Measurements from ENCODE around the gene MGST2.
"Not testable (repeated sequence)": the region's sequence is repeated elsewhere in the genome, so short reads cannot be mapped to it uniquely, and the experiment has no call there.

Gene MGST2

GRCh38 chr4:139669335-139669734 lies 3.7 kb downstream of the MGST2 start:
- no peak for DNase-seq (ENCODE audit: low read depth in 1 of 2, low spot score in 1 of 2)

- DNase-seq (ENCODE audit: low read depth in 1 of 2, low spot score in 1 of 2) = no peak
These were observed 4.3 kb downstream of the MGST2 start for GRCh38 chr4:139669890-139670289.

GRCh38 chr4:139670775-139671174 lies 5.2 kb downstream of the MGST2 start:
- DNase-seq (ENCODE audit: low read depth in 1 of 2, low spot score in 1 of 2) = no peak

GRCh38 chr4:139672215-139672614 lies 6.6 kb downstream of the MGST2 start:
- DNase-seq (ENCODE audit: low read depth in 1 of 2, low spot score in 1 of 2) = no peak

DNA sequence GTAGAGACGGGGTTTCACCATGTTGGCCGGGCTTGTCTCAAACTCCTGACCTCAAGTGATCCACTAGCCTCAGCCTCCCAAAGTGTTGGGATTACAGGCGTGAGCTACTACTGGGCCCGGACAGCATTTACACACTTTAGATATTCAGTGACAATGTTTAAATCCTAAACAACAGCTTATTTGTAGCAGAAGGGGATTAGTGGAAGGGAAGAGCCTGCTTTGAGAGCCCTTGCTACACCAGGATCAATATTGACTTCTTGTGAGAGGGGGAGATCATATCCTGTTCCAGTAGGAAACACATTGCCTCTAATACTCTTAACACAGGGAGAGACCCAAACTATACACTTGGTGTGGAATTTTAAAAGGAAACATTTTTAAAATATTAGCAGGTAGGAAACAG lies 7.1 kb downstream of the MGST2 start:
- DNase-seq (ENCODE audit: low read depth in 1 of 2, low spot score in 1 of 2) = no peak

- no peak for DNase-seq (ENCODE audit: low read depth in 1 of 2, low spot score in 1 of 2)
These were observed 9.4 kb downstream of the MGST2 start for GRCh38 chr4:139674875-139675550.

GRCh38 chr4:139675651-139676050 lies 10.0 kb downstream of the MGST2 start:
- DNase-seq (ENCODE audit: low read depth in 1 of 2, low spot score in 1 of 2) = no peak

DNA sequence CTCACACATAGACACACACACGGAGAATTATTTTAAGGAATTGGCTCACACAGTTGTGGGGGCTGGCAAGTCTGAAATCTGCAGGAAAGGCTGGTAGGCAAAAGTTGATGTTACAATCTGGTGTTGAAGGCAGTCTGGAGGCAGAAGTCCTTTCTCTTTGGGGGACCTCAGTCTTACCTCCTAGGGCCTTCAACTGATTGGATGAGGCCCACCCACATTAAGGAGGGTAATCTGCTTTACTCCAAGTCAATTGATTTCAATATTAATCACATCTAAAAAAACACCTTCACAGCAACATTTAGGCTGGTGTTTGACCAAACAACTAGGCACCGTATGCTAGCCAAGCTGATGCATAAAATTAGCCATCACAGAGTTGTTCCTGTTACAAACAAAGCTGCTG lies 10.7 kb downstream of the MGST2 start:
- DNase-seq (ENCODE audit: low read depth in 1 of 2, low spot score in 1 of 2) = no peak

GRCh38 chr4:139676913-139677585 lies 11.4 kb downstream of the MGST2 start:
- no peak for DNase-seq (ENCODE audit: low read depth in 1 of 2, low spot score in 1 of 2)

DNA sequence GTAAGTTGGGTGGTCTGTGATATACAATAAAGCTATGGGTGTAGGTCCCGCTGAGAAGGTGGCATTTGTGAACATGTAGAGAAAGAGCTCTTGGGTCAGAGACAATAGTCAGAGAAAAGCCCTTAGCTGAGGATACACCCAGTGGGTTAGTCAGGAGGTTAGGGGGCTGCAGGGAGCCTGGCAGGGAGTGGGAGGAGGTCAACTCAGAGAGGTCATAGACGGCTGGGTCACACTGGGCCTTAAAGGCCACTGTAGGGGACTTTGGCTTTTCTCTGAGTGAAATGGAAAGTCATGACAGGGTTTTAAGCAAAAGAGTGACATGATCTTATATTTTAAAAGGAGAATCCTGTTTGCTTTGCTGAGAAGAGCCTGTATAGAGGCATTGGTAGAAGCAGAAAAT lies 16.7 kb downstream of the MGST2 start:
- DNase-seq (ENCODE audit: low read depth in 1 of 2, low spot score in 1 of 2) = no peak

GRCh38 chr4:139682741-139683151 lies 17.1 kb downstream of the MGST2 start:
- DNase-seq (ENCODE audit: low read depth in 1 of 2, low spot score in 1 of 2) = no peak

DNA sequence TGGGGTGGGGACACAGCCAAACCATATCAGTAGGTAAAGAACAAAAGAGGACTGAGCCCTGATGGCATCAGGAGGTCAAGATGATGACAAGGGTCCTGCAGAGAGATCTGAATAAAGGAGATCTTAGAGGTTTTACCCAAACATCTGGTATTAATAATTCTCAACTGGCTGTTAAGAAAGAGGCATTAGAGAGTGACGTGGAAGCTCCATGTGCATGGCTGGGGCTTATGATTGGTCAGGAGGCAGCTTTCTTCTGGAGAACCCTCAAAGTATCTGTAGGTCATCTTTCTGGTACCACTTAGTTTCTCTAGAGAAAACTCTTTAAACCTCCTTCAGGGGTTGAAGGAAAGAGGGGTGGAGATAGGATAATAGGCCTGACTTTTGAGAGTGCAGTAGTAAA lies 18.7 kb downstream of the MGST2 start:
- DNase-seq (ENCODE audit: low read depth in 1 of 2, low spot score in 1 of 2) = no peak

DNA sequence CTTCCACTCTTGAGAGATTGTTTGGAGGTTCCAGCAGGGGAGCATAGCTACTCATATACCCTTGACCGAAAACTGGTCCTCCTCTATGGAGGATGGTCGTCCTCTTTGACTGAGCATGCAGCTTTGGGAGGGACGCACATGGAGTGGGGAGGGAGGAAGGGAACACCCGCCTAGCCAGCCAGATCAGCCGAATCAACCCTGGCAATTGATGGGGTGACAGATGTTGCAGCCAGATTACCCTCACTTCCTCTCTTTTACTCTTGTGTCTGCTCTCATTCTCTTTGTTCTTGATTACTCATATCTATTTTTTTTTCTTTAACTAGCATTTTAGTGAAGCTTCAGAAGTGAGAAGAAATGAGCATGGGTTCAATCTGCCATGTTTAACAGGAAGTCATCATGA lies 19.6 kb downstream of the MGST2 start:
- DNase-seq (ENCODE audit: low read depth in 1 of 2, low spot score in 1 of 2) = no peak

DNA sequence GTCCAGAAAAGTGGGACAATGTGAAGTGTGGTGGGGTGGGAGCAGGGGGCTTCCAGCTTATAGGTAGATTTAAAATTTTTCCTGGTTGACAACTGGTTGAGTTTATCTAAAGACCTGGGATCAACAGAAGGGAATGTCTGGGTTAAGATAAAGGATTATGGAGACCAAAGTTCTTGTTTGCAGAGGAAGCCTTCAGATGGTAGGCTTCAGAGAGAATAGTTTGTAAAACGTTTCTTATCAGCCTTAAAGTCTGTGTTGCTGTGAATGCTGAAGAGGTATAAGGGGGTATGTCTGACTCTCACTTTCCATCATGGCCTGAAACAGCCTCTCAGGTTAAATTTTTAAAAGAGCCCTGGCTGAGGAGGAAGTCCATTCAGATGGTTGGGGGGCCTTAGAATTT lies 20.5 kb downstream of the MGST2 start:
- DNase-seq (ENCODE audit: low read depth in 1 of 2, low spot score in 1 of 2) = no peak

- no peak for DNase-seq (ENCODE audit: low read depth in 1 of 2, low spot score in 1 of 2)
These were observed 21.4 kb downstream of the MGST2 start for GRCh38 chr4:139686988-139687387.

DNA sequence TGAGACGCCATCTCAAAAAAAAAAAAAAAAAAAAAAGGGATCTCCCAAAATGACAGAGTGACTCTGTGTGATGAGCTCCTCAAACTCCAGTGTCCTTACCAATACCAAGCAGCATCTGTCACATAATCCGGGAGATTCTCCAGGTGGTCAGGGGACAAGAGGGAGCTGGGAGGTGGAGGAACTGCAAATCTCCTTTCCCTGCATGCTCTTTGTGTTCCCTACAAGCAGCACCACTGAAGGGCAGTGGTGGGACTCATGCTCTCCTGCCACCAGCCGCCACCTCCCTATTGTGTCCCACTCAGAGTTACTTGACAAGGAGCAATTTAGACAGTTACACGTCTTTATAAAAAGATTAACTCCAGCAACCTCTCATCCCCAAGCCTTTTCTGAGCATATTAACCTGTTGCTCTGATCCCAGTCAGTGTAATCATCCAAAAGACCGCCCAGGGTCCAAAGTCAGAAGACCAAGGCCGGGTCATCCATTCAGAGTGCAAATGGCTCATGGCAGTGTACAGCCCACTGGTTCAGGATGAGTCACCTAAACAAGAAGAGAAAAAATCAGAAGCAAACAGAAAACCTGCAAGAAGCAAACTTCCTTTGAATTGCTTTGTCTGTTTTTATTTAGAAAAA lies 23.6 kb downstream of the MGST2 start:
- DNase-seq (ENCODE audit: low read depth in 1 of 2, low spot score in 1 of 2) = no peak

DNA sequence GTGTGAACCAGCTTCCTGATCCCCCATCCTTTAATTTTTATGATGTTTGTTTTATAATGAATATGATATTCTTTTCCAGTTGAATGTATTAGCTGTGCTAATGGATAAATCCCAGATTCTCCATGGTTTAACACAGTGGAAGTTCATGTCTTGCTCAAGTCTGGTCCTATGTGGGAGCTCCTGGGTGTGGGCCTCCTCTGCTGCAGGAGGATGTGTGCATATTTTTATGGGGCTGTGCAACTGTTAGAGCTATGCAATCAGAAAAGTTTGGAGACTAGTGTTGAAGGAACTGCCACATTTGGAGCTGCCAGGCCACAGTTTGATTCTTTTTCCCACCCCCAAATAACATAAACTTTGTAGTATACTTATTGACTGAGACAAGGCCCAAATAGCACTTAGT lies 24.8 kb downstream of the MGST2 start:
- no peak for DNase-seq (ENCODE audit: low read depth in 1 of 2, low spot score in 1 of 2)

GRCh38 chr4:139692309-139693012 lies 26.8 kb downstream of the MGST2 start:
- DNase-seq (ENCODE audit: low read depth in 1 of 2, low spot score in 1 of 2) = no peak

DNA sequence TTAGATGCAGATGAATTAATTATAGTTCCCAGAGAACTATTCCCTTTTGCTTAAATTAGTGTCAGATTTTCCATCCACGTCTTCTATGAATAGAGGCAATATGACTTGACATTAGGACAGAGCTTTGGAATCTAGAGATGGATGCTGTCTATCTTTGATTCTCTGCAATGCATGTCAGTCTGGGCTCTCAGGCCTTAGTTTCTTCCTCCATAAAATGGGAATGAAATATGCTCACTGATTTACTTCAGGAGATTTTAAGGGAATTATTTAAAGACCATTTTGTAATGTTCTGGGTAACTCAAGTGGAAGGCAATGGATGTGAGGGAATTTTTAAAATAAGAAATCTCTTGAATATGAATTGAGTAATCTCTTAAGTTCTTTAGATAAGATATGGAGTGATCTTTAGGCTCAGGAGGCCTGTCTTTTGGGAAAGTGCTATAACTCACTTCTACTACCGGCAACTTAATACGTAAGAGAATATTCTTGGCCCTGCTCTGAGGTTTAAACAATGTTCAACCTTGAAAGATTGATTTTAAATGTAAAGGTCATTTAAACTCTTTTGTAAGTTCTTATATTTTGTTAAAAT lies 29.0 kb downstream of the MGST2 start:
- no peak for DNase-seq (ENCODE audit: low read depth in 1 of 2, low spot score in 1 of 2)

- DNase-seq (ENCODE audit: low read depth in 1 of 2, low spot score in 1 of 2) = no peak
These were observed 30.9 kb downstream of the MGST2 start for GRCh38 chr4:139696491-139696890.

DNA sequence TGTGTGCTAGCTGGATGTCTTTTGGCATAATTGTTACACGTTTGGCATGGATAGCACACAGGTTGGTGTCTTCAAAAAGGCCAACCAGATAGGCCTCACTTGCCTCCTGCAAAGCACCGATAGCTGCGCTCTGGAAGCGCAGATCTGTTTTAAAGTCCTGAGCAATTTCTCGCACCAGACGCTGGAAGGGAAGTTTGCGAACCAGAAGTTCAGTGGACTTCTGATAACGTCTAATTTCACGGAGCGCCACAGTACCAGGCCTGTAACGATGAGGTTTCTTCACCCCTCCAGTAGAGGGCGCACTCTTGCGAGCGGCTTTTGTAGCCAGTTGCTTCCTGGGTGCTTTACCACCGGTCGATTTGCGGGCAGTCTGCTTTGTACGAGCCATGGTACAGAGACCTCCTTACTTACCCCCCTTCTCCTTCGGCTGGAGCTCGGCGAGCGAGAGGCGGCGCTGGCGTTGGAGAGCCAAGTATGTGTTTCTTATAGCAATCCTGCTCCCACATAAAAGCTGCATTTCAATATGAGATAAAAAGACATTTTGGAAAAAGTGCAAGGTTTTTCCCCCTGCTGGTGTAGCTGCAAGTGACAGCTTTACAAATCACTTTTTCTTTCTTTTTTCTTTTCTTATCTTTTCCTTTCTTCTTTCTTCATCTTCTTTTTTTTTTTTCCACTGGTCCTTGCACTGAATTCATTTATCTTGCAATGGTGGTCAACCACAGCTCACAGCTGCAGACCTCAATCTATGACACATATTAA lies 32.7 kb downstream of the MGST2 start:
- DNase-seq (ENCODE audit: low read depth in 1 of 2, low spot score in 1 of 2) = not testable (repeated sequence)

Measured in activated T-helper 1 cell treated with anti-CD3 and anti-CD28 coated beads, Interleukin-2, amount 50 U/mL, for 16 hours (primary cell).